DND-41 (cell line): ENCODE data around the gene OR2G2.

Experiments
- CTCF ChIP-seq: IDR thresholded peaks from 2 replicates; pipeline ENCODE4 v1.5.1; 2012; ENCODE audit warnings: borderline replicate concordance, low read length, moderate library complexity, mild to moderate bottlenecking; ENCODE audit not compliant: poor library complexity, severe bottlenecking; ENCODE audit errors: extremely low read depth
- EZH2 ChIP-seq: IDR thresholded peaks from 3 replicates; pipeline ENCODE4 v1.6.1; 2012; ENCODE audit warnings: borderline replicate concordance, low read depth, mild to moderate bottlenecking, moderate library complexity, low read length, inconsistent platforms; ENCODE audit not compliant: severe bottlenecking

- TF ChIP-seq CTCF (no peak), EZH2 (no peak)
Observed at GRCh38 chr1:247588060-247588459, at the start of gene OR2G2.
